HFF-Myc (cell line): Measurements from ENCODE around the gene P2RY4.

Experiments used
- DNase-seq: peaks from one replicate; pipeline ENCODE4 v3.0.0-alpha.2; 2011; ENCODE audit warnings: low read depth; ENCODE audit errors: extremely low read depth
- H3K4me3 ChIP-seq: replicated peaks from 2 replicates; pipeline ENCODE4 v1.5.1; 2011; ENCODE audit warnings: low read depth, mild to moderate bottlenecking, control low read depth, low read length
- TF ChIP-seq, protein P1 (sequence below): IDR thresholded peaks from 2 replicates; pipeline ENCODE4 v1.5.1; 2012; ENCODE audit warnings: mild to moderate bottlenecking, low read depth, low read length, control low read depth; ENCODE audit errors: missing control alignments

Gene P2RY4

DNA sequence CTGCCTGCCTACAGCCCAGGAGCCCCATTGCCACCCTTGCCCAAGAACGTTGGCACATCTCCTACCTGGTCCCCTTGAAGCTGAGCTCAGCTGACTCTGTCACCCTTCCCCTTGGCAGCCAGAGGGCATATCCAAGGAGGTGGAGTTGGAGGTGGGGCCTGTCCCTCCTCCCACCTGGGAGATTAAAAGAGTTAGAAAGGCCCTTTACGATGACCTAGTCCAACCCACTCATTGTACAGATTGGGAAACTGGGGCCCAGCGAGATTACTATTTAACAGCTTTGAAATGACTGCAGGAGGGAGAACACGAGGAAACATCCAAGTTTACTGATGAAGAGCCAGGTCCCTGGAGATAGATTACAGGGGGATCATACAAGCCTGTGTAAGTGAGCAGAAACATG is at the start of gene P2RY4:
TSS of gene P2RY4 (minus strand) at position 101 of the 400 bp plus-strand sequence. CDS start 580 bp downstream, outside the sequence.
- H3K4me3 ChIP-seq: no peak within 1 kb of the TSS
- TF ChIP-seq, protein P1, sequence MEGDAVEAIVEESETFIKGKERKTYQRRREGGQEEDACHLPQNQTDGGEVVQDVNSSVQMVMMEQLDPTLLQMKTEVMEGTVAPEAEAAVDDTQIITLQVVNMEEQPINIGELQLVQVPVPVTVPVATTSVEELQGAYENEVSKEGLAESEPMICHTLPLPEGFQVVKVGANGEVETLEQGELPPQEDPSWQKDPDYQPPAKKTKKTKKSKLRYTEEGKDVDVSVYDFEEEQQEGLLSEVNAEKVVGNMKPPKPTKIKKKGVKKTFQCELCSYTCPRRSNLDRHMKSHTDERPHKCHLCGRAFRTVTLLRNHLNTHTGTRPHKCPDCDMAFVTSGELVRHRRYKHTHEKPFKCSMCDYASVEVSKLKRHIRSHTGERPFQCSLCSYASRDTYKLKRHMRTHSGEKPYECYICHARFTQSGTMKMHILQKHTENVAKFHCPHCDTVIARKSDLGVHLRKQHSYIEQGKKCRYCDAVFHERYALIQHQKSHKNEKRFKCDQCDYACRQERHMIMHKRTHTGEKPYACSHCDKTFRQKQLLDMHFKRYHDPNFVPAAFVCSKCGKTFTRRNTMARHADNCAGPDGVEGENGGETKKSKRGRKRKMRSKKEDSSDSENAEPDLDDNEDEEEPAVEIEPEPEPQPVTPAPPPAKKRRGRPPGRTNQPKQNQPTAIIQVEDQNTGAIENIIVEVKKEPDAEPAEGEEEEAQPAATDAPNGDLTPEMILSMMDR: no peak

DNA sequence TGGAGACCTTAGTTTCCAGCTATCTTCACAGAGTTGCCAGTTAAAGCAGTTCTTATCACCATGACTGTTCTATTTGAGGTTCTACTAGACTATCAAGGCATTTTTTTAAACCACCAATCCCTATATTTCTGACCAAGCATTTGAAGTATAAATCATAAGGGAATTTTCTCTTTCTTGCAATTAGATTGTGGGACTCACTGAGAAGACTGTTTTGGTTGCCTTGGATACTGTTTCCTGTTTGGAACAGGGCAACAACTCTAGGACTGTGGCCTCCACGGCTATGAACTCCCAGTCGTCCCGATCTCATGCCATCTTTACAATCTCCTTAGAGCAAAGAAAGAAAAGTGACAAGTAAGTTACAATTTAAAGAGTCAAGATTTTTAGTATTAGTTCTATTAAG is 41.7 kb upstream of the P2RY4 start:
- no peak overlapping the region for H3K4me3 ChIP-seq
- TF ChIP-seq, protein P1: no peak
- DNase-seq: no peak

More for the DNA sequence above, at the start of gene P2RY4:
- DNase-seq: no peak

GRCh38 chrX:70293621-70294020 is 33.6 kb upstream of the P2RY4 start:
- no peak overlapping the region for H3K4me3 ChIP-seq
- TF ChIP-seq, protein P1: no peak
- no peak for DNase-seq

- TF ChIP-seq, protein P1: no peak
- peak overlapping the region; percentile 11; the same call in 1 of the 2 replicates for H3K4me3 ChIP-seq
- no peak for DNase-seq
Measured at GRCh38 chrX:70292788-70293187, 32.8 kb upstream of the P2RY4 start.

DNA sequence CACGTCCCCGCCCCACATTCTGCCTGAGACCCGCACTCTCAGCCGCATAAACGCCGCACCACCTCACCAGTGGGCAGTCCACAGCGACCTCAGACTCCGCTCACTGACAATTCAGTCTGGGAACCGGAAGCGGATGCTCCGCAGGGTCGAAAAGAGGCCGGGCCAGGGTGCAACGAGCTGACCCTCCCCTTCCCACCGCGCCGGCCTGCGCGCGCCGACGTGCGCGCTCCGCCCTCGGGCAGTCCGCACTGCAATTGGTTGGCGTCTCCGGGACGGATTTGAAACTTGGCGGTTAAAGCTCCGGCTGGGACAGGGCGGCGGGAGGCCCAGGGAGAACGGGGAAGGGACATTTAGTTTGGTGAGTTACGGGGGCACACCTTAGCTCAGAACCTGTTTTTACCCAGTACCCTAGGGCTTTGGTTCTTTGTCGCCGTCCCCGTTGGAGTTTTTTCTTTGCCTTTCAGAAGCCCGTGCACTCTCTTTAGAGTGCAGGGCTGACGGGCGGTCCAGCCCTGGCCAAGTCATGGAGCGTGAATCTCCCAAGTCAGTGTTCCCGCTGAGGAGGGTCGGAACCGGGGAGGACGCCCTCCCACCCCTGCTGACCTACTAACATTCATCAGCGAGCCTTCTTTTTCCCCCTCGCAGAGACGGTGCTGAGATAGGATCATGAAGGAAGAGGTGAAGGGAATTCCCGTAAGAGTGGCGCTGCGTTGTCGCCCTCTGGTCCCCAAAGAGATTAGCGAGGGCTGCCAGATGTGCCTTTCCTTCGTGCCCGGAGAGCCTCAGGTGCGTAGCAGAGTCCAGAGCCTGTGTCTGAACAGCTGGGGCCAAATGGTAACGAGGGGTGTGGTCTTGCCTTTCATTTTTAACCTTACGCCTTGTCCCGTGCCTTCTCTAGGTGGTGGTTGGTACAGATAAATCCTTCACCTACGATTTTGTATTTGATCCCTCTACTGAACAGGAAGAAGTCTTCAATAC is 30.1 kb upstream of the P2RY4 start, which contains the start of the genes KIF4A and PDZD11:
TSS of gene KIF4A (plus strand) at position 312 of the 978 bp plus-strand sequence. CDS start at position 667, 355 bp downstream.
TSS of gene PDZD11 (minus strand) at position 135 of the 978 bp plus-strand sequence. CDS start 586 bp downstream, outside the sequence.
- H3K4me3 ChIP-seq: peak within 1 kb of the TSS; percentile 64
- peak; percentile 40 for DNase-seq
- TF ChIP-seq, protein P1: no peak

DNA sequence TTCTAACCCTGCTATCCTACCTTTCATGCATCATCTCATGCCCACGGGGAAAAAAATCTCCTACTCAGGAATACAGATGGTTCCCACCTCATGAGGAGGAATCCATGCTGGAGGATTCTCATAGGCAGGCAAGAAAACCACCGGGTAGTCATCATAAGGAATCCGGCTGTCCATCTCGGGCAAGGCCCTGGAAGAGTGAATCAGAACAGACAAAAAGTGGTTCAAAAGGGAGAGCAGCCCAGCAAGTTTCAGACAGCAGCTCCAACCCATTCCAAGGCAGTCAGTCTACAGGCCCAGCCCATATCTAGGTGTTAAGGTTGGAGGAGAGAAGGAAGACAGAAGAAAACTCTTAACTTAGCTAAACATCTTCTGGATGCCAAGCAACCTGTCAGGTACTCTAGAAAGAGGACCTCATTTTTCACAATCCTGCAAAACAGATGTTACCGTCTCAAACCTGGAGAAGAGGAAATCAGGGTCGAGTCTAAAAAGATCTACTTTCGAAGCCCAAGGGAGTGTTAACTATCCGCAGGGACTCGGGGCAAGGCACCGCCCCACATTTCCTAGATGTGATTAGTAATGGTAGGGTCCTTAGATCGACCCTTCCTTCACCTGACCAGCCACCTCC is 29.3 kb upstream of the P2RY4 start:
- TF ChIP-seq, protein P1: no peak
- no peak for DNase-seq
- peak overlapping the region; percentile 64 for H3K4me3 ChIP-seq
